HG02798 (cell line): Measurements from ENCODE around the gene SLC10A7.
"Not testable (repeated sequence)": the region's sequence is repeated elsewhere in the genome, so short reads cannot be mapped to it uniquely, and the experiment has no call there.

Experiments
- ATAC-seq: cut with Tn5 transposase; IDR thresholded peaks from one replicate; pipeline ENCODE4 v1.9.1; 2021; ENCODE audit warnings: mild to moderate bottlenecking; ENCODE audit not compliant: unreplicated experiment, poor library complexity

SLC10A7 gene

GRCh38 chr4:146371812-146372211 lies 149.9 kb downstream of the SLC10A7 start:
- no peak for ATAC-seq

- ATAC-seq, result no peak
These were observed 150.9 kb downstream of the SLC10A7 start for GRCh38 chr4:146370841-146371240.

DNA sequence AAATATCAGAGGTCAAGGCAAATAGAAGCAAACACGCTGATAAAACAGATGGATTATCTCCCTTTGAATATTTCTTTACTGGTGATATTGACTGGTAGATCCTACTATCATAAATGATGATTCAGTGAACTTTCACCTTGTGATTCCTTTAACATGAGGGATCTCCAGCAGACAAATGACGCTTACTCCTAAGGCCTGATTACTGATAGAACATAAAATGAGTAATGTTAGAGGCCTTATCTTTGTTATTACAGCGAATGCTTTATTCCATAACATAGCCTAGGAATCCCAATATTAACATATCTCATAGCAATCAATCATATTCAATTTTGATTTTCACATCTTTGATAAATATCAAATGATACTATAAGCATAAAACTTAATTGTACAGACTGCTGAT lies 152.3 kb downstream of the SLC10A7 start:
- ATAC-seq, result no peak

- ATAC-seq, result no peak
These were observed 153.5 kb downstream of the SLC10A7 start for GRCh38 chr4:146368209-146368608.

GRCh38 chr4:146367347-146367746 lies 154.4 kb downstream of the SLC10A7 start:
- no peak for ATAC-seq

DNA sequence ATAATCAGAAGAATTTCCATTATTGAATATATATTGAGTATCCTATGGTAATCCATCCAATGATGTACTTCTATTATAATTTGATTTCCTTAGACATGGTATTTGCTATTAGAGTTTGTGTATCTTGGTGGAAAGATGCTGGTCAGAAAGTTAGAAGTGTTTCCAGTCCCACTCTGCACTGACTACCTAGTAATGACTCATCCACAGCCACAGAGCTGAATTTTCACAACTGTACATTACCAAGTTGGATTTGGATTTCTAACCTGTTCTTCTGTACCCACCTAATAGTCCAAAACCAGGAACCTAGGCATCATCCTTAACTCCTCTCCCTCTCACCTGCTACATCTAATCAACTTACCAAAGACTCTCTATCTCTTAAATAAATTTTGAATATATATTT lies 162.0 kb downstream of the SLC10A7 start:
- no peak for ATAC-seq

DNA sequence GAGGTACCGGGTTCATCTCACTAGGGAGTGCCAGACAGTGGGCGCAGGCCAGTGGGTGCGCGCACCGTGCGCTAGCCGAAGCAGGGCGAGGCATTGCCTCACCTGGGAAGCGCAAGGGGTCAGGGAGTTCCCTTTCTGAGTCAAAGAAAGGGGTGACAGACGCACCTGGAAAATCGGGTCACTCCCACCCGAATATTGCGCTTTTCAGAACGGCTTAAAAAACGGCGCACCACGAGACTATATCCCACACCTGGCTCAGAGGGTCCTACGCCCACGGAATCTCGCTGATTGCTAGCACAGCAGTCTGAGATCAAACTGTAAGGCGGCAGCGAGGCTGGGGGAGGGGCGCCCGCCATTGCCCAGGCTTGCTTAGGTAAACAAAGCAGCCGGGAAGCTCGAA lies 171.6 kb downstream of the SLC10A7 start:
- not testable (repeated sequence) for ATAC-seq

- ATAC-seq, result no peak
These were observed 172.4 kb downstream of the SLC10A7 start for GRCh38 chr4:146349306-146349705.

- no peak for ATAC-seq
These were observed 173.9 kb downstream of the SLC10A7 start for GRCh38 chr4:146347822-146348221.

GRCh38 chr4:146346276-146346675 lies 175.5 kb downstream of the SLC10A7 start:
- ATAC-seq, result peak; percentile 69

- no peak for ATAC-seq
These were observed 178.0 kb downstream of the SLC10A7 start for GRCh38 chr4:146343776-146344175.

GRCh38 chr4:146343199-146343598 lies 178.5 kb downstream of the SLC10A7 start:
- peak; percentile 72 for ATAC-seq

GRCh38 chr4:146342600-146343192 lies 179.0 kb downstream of the SLC10A7 start:
- no peak for ATAC-seq

DNA sequence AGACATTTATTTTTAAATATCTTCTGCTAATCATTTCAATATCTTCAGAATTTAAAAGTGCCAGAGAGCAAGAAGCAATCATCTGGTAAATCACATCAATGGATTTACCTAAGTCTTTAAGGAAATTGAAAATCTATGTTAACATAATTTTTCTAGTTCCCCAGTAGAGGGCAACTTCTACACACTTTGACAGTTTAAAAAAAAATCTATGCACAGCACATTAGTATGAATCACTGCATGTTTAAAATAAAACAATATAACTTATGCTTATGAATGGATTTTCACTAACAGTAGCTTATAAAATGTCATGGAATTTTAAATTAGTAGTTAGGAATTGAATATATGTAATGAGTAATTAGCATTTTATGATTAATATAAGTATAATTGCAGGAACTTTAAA lies 180.9 kb downstream of the SLC10A7 start:
- ATAC-seq, result no peak

- ATAC-seq, result no peak
These were observed 183.2 kb downstream of the SLC10A7 start for GRCh38 chr4:146338512-146338911.

- ATAC-seq, result no peak
These were observed 185.3 kb downstream of the SLC10A7 start for GRCh38 chr4:146336410-146336807.

DNA sequence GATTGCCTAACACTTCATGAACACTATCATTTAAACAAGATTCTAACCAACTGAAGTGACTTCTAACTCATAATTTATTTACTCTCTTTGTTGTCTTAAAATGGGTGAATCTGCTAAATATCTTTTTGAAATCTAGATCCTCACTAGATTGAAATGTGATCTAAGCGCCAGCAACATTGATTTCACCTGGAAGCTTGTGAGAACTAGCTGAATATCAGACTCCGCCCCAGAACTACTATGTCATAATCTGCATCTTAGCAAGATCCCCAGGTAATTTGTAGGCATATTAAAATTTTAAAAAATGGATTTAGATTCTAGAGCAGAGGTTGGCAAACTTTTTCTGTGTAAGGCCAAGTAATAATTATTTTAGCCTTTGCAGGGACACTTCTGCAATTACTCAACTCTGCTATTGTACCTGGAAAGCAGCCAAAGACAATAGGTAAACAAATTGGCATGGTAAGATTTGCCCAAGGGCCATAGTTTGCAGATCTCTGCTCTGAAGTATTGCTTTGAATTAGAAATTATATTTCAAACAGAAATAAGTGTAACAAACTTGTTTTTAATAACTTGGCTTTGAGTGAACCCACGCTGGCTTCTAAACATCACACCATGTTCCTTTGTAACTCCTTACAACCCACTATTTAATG lies 185.9 kb downstream of the SLC10A7 start:
- ATAC-seq, result no peak

- no peak for ATAC-seq
These were observed 186.8 kb downstream of the SLC10A7 start for GRCh38 chr4:146334862-146335449.

- ATAC-seq, result no peak
These were observed 187.9 kb downstream of the SLC10A7 start for GRCh38 chr4:146333895-146334262.

DNA sequence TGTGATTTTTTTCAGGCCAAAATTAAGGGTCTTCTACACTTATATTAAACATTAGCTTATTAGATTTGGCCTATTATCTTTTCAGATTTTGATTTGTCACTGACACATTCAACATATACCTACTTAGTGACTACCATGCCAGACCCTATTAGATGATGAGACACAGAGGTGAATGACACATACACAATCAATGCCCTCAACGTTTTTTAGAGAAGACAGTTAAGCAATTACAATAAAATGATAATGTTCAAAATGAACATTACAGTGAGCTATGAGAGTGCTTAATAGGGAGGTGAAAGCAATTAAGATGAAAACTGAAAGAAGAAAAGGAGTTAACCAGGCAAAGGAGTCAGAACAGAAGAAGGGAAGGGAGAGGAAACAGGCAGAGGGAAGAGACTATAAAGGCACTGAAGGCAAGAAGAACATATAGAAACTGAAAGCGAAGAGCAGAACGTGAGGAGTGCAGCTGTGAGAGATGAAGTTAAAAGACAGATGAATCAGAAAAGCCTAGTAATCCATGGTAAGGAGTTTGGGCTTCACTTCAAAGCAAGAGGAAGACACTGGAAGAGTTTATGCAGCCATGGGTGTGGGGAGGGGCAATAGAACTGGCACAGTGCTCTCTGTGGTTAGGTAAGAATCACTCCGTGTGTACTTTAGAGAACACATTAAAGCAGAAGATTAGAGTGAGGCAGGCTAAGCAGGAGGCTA lies 188.4 kb downstream of the SLC10A7 start:
- peak; percentile 91 for ATAC-seq

DNA sequence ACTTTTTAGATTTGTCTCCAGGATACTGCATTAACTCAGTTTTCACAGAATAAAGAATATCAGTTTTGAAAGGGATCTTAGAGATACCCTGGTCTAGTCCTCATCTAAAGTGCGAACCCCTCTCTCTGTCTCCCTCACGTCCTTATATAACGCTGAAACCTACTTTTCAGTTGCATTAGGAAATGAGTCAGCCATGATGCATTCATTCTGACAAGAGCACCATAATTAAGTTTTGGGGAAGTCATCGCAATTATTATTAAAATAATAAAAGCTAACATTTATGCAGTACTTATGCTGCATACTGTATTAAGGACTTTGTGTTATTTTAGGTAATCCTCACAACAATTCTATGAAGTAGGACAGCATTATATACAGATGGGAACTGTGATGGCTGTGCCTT lies 191.3 kb downstream of the SLC10A7 start:
- ATAC-seq, result no peak
